SK-N-SH treated with all-trans-retinoic acid at 6 μM for 48 hours (cell line): Measurements from ENCODE around the gene AUTS2.

ENCODE experiments used
- ARNTL ChIP-seq: fragments of 450-650 bp; formaldehyde crosslinking; IDR thresholded peaks from 2 replicates; pipeline ENCODE4 v1.5.0; 2020; ENCODE audit warnings: low read depth, mild to moderate bottlenecking, moderate library complexity, borderline replicate concordance
- GLIS3 ChIP-seq: fragments of 250-450 bp; sonication (Bioruptor Pico); IDR thresholded peaks from 2 replicates; pipeline ENCODE4 v1.5.0; 2020; ENCODE audit warnings: mild to moderate bottlenecking, moderate library complexity
- ISL1 ChIP-seq: fragments of 250-450 bp; sonication (Bioruptor Pico); IDR thresholded peaks from 2 replicates; pipeline ENCODE4 v2.1.2; 2022; ENCODE audit warnings: mild to moderate bottlenecking, moderate library complexity
- TCF4 ChIP-seq: fragments of 250-450 bp; sonication (Bioruptor Pico); IDR thresholded peaks from 2 replicates; pipeline ENCODE4 v1.8.0; 2021; ENCODE audit warnings: mild to moderate bottlenecking, moderate library complexity, borderline replicate concordance
- TF ChIP-seq, protein P1 (sequence below): fragments of 250-450 bp; sonication (Bioruptor Pico); IDR thresholded peaks from 2 replicates; pipeline ENCODE4 v1.5.0; 2020; ENCODE audit warnings: mild to moderate bottlenecking, moderate library complexity

DNA sequence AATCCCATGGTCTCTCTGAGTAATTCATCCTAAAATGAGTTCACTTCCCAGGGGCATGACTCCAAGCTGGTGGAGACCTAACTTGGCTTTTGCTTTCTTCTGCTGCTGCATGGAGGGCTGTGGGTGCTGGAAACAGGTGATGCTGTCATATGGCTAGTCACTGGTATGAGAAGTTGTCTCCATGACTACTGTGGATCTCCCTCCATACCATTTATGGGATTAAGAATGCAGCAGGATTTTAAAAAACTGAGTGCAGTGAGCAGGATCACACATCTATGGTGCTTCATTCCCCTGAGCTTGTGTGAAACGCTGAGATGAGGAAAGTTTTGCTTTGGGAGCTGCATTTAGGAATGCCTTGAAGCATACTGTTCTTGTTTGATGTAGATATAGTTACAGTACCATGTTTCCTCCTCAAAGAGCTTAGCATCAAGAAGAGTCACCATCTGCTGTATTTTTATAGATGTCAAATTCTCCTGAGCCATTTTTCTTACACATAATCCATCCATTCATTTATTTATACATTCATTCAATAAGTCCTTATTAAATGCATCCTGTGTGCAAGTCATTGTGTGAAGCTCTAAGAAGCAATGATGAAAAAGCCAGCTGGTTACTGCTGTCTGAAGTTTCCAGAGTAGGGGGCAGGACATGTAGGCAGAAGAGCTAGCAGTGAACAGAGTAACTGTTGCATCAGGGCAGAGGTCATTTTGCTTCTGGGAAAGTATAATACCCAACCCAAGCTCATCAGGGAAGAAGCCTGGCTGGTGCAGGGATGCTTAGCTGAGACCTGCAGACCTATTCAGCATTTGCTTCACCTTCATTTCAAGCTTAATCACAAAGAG, 534.8 kb downstream of the AUTS2 start:
- TF ChIP-seq TCF4 (CRISPR knock-in tag): no peak
- no peak for TF ChIP-seq ISL1
- TF ChIP-seq ARNTL (CRISPR knock-in tag): no peak
- TF ChIP-seq, protein P1, sequence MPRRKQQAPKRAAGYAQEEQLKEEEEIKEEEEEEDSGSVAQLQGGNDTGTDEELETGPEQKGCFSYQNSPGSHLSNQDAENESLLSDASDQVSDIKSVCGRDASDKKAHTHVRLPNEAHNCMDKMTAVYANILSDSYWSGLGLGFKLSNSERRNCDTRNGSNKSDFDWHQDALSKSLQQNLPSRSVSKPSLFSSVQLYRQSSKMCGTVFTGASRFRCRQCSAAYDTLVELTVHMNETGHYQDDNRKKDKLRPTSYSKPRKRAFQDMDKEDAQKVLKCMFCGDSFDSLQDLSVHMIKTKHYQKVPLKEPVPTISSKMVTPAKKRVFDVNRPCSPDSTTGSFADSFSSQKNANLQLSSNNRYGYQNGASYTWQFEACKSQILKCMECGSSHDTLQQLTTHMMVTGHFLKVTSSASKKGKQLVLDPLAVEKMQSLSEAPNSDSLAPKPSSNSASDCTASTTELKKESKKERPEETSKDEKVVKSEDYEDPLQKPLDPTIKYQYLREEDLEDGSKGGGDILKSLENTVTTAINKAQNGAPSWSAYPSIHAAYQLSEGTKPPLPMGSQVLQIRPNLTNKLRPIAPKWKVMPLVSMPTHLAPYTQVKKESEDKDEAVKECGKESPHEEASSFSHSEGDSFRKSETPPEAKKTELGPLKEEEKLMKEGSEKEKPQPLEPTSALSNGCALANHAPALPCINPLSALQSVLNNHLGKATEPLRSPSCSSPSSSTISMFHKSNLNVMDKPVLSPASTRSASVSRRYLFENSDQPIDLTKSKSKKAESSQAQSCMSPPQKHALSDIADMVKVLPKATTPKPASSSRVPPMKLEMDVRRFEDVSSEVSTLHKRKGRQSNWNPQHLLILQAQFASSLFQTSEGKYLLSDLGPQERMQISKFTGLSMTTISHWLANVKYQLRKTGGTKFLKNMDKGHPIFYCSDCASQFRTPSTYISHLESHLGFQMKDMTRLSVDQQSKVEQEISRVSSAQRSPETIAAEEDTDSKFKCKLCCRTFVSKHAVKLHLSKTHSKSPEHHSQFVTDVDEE: no peak
- TF ChIP-seq GLIS3 (CRISPR knock-in tag): no peak
